ENCODE measurements around the gene RAB37.
A peak's percentile ranks its signal among the peaks of the same experiment; 100 is the strongest.

RAB37 gene

DNA sequence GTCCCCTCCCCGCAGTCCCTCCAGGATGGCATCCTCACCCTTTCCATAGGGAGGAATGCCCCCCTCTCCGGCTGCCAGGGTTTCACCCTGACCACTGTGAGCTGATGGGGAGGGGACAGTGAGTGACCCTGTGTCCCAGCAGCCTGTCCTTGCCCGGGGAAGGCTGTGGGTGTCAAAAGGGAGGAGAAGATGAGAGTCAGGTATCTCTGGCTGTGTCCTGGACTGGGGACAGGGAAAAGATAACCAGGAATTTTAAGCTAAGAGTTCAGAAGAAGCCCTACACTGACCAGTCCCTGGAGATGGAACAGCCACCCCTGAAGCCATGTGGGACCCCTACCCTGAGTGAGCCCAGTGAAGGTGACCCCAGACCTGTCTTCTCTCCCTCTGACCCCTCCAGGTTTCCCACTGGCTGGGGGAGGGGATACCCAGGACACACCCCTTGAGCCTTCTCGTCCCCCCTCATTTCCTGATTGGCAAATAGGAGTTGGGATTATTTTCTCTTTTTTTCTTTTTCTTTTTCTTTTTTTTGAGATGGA lies 27.8 kb downstream of the RAB37 start:
- no peak for DNase-seq

GRCh38 chr17:74766413-74766812 lies 29.4 kb downstream of the RAB37 start:
- DNase-seq, result no peak

DNA sequence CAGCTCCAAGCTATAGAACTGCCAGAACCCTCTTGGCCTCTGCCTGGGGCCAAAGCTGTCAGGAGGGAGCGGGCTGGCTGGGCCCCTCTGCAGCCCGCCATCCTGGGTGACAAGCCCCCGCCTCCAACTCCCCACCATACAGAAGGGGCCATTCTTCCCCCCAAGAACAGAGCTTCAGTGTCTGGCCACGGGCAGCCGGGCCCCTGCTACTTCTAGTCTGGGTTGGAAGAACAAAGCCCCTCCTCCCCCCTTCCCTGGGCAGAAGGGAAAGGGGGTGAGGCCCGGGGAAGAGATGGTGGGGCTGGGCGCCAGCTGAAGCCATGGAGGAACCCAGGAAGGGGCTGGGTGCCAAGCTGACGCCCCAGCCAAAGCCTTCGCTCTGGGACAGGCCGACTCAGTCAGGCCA lies 30.1 kb downstream of the RAB37 start:
- no peak for DNase-seq

DNA sequence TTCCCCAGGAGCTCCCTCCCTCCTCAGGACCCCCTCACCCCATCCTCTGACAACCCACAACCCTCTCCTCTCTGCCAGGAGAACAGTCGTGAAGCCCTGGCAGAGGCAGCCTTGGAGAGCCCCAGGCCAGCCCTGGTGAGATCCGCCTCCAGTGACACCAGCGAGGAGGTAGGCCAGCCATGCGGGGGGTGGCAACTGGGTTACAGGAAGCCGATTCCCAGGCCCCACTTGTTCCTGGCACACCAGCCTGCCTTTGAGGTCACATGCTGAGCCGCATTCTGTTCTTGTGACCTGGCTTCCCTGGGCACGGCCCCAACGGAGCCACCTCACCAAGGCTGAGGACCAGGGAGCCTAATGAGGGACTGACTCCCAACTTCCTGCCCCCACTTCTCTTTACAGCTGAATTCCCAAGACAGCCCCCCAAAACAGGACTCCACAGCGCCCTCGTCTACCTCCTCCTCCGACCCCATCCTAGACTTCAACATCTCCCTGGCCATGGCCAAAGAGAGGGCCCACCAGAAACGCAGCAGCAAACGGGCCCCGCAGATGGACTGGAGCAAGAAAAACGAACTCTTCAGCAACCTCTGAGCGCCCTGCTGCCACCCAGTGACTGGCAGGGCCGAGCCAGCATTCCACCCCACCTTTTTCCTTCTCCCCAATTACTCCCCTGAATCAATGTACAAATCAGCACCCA lies 31.2 kb downstream of the RAB37 start:
- DNase-seq, result no peak

DNA sequence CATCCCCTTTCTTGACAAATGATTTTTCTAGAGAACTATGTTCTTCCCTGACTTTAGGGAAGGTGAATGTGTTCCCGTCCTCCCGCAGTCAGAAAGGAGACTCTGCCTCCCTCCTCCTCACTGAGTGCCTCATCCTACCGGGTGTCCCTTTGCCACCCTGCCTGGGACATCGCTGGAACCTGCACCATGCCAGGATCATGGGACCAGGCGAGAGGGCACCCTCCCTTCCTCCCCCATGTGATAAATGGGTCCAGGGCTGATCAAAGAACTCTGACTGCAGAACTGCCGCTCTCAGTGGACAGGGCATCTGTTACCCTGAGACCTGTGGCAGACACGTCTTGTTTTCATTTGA lies 31.7 kb downstream of the RAB37 start:
- DNase-seq, result no peak

DNA sequence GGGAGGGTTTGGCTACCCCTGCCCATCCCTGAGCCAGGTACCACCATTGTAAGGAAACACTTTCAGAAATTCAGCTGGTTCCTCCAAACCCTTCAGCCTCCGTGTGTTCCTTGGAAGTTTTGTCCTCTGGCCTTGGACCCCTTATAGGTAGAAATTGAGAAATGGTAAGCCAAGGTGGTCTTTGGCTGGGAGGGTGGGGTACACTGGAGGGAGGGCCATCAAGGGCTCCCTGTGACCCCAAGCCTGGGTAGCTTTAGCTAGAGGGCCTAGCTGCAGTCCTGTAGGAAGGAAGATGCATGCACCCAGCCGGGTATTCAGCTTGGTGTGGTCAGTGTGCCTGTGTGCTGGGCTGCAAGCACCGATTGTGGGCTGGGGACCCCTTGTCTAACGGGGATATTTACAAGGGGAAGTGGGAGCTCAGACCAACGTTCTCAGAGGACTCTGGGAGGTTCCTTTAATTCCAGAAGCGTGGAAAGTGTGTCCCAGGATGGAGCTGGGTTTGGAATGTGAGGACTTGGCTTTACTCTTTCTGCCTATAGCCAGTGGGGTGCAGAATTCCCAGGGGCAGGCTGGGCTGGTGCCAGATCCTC lies 32.3 kb downstream of the RAB37 start:
- DNase-seq, result no peak

- no peak for DNase-seq
Measured at GRCh38 chr17:74769856-74770497, 32.9 kb downstream of the RAB37 start.

- DNase-seq, result peak; percentile 54
Measured at GRCh38 chr17:74770498-74771318, 33.7 kb downstream of the RAB37 start.

- DNase-seq, result no peak
Measured at GRCh38 chr17:74771319-74771914, 34.4 kb downstream of the RAB37 start.

DNA sequence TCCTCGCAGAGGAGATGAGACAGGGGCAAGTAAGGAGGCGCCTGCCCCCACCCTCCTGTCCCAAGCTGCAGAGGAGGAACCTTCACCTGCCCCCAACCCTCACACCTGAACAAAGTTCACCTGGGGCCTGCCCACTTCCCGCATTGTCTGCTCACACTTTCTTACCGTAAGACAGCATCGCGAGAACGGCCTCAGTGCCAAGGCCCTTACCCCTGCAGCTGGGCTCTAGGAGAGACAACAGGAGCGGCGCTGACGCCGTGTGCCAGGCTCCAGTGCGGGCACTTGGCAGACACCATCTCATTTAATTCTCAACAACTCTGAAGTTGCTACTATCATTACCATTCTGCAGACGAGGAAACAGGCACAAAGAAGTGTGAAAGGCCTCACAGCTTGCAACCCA lies 35.0 kb downstream of the RAB37 start:
- DNase-seq, result no peak

DNA sequence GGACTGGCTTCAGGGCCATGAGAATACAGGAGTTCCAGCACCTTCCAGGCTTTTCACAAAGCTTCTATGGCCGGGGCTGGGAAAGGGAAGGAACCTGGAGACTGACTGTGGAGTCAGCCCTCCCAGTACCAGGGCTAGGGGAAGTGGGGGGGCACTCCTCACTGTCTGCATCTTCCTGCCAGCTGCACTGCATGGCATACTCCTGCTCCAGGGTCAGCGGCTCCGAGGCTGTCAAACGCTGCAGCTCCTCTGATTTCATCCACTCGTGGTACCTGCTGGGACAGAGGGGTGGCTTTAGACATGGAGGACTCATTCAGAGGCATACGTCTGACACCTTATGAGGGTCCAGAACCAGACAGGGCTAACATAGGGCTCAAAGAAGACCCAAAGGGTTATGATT lies 36.4 kb downstream of the RAB37 start:
- no peak for DNase-seq

DNA sequence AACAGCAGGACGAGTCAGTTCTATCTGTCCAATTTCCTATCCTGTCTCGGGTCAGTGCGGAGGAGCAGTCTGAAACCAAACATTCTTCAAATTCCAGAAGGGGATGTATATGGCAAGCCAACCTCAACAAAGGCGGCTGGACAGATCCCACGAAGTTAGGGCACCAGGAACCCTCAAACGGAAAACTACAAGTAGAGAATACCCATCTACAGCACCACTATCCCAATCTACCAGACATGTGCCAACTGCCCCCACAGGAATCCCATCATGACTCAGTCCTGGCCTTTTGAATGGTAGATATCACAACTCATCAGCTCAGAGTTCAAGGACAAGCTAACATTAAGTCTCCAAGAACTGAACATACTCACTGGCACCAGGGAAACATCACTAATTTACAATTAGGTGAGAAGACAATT lies 36.8 kb downstream of the RAB37 start:
- no peak for DNase-seq

DNA sequence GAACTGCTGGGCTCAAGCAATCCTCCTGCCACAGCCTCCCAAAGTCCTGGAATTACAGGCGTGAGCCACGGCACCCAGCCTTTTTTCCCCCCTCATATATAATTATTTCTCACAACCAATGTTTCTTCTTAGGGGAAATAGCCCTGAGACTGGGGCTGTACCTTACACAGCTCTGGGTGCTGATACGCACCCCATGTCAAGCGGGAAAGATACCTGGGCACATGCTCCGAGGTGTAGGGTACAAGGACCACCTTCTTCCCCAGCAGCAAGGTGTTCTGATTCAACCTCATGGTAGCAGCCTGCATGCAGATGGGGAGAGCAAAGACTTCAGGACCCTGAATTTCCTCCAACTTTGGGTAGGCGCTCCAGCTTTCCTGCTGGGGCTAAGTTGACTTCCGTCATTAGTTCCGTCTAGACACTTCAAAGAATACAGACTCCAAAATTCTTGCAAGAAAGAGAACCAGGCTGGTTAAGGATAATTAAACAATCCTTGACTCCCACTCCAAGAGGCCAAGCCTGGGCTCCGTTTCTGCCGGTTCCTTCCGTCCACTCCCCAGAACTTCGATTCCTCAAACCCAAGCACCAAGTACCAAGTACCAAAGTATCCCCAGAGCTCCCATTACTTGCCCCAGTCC lies 38.5 kb downstream of the RAB37 start:
- DNase-seq, result no peak

GRCh38 chr17:74776044-74776962 lies 39.2 kb downstream of the RAB37 start, which contains the start of gene NAT9:
NAT9 (minus strand) TSS chr17:74776345; CDS start chr17:74775698, 647 bp downstream.
- peak; percentile 89 for DNase-seq

GRCh38 chr17:74776990-74777389 lies 39.9 kb downstream of the RAB37 start:
- no peak for DNase-seq

GRCh38 chr17:74777901-74778515 lies 41.0 kb downstream of the RAB37 start:
- no peak for DNase-seq

DNA sequence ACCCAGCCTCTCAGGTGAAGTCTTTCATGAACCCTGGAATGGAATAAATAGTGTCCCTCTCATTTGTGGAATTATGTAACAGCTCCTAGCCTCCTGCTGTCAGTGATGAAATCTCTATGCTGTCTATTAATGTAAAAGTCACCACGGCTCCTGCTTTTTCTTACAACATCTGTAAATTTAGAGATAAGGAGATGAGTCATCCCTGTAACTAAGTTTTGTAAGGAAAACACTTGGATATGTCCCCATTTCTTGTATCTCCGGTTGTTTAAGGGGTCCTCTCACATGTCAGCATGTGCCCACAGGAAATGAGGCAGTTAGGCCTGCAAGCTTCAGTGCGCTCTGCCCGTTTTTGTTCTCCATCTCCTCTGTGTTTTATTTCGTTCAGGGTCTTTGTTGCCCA lies 41.9 kb downstream of the RAB37 start:
- DNase-seq, result no peak

DNA sequence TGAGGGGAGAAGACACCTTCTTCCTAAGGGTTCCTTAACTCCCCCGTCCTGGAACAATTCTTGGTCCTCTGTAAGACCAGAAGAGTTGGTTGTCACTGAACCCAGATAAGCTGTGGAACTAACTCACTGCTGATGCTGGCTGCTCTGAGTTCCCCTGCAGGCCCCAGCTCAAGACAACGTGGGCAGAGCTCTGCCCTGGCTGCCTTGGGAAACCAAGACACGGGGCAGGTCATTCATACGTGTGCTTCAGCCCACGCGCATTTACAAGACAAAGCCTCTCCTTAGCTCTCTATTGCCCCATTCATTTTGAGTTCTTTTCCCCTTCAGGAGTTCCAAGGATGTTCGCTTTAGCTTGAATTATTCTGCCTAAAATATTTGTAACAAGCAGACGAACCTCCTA lies 42.4 kb downstream of the RAB37 start:
- DNase-seq, result no peak

- DNase-seq, result no peak
Measured at GRCh38 chr17:74779948-74780400, 42.9 kb downstream of the RAB37 start.

GRCh38 chr17:74780443-74781238 lies 43.6 kb downstream of the RAB37 start:
- no peak for DNase-seq

Measured in NCI-H510A (cell line).